HG02970 (cell line): Measurements from ENCODE around the gene SNX21.
A peak's percentile ranks its signal among the peaks of the same experiment; 100 is the strongest.
"Not testable (repeated sequence)": the region's sequence is repeated elsewhere in the genome, so short reads cannot be mapped to it uniquely, and the experiment has no call there.

ENCODE experiments used
- ATAC-seq: cut with Tn5 transposase; IDR thresholded peaks from one replicate; pipeline ENCODE4 v1.9.1; 2021; ENCODE audit warnings: mild to moderate bottlenecking, moderate library complexity, moderate number of reproducible peaks; ENCODE audit not compliant: unreplicated experiment, low FRiP score

Gene SNX21, protein sequence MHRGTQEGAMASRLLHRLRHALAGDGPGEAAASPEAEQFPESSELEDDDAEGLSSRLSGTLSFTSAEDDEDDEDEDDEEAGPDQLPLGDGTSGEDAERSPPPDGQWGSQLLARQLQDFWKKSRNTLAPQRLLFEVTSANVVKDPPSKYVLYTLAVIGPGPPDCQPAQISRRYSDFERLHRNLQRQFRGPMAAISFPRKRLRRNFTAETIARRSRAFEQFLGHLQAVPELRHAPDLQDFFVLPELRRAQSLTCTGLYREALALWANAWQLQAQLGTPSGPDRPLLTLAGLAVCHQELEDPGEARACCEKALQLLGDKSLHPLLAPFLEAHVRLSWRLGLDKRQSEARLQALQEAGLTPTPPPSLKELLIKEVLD

DNA sequence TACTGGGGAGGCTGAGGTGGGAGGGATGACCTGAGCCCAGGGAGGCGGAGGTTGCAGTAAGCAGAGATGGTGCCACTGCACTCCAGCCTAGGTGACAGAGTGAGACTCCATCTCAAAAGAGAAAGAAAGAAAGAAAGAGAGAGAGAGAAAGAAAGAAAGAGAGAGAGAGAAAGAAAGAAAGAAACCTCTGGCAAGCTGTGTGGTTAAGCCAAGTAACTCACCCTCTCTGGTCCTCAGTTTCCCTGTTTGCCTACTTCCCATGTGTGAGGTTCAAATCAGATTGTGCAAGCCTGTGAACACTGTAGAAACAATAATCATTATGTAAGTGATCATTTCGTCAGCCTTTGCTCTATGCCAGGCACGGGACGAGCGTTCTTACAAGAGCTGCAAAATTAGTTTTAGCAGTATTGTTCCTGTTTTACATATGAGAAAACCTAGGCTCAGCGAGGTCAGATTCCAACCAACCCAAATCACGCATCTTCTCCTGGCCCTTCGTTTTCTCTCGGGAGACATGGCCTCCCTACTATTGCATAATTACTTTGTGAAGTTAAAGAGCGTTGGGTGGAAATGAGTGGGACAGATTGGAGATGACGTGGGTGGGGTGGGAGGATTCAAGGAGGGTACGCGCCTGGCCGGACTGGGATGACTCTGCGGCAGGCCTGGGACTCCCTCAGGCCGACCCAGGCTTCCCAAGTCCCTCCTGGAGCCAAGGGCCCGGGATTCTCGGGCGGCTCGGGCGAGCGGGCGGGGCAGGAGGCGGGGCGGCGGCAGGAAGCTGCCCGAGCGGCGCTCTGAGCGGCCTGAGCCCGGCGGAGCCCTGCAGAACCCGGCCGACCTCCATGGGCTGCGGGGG is at the start of gene SNX21:
Gene SNX21, plus strand, starts transcription at position 770 of the 853 bp plus-strand sequence. CDS start 121 bp downstream, outside the sequence.
- no peak for ATAC-seq

DNA sequence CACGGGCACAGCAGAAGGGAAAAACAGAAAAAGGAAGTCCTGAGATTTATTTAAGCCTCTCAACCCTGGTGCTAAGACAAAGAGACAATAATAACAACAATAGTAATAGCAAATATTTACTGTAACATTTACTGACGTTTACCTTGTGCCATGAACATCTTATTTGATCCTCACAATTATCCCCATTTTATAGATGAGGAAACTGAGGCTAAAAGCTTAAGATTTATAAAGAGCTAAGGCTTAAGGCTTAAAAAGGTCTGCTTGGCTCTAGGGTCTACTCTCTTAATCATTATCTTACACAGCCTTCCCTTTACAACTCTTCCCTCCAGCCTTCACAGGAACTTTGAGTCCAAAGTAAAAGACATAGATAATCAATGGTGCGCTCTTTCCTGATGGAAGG is 45.2 kb upstream of the SNX21 start:
- ATAC-seq: no peak

DNA sequence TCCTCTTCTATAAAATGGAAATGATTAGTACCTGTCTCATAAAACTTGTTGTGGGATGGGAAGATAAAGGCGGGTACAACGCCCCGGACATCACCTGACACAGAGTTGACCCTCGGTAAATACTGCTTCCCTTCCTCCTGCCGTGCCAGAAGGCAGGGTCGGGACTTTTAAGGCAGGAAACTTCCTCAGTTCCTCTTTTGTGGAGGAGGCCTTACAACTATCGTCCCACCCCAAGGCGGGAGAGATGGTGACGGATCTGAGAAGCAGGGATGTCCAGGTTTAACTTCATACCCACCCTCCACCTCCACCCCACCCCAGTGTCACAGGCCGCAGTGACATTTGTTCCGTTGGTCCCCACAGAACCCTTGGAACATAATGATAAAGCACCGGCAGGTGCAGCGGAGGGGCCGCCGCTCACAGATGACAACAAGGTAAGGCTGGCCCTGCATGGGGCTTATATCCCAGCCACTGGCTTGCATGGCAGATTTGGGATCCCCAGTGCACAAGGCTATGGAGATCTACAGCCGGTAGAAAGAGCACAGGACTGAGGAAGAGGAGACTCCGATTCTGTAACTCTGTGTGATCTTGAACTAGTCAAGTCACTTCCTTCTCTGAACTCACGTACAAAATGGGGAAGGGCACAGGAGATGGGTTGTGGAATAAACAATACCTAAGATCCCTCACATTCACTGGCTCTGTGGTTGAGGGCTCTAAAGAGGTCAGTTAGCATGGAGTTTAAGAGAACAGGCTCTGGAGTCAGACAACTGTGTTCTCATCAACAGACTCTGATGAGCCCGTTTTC is 41.1 kb upstream of the SNX21 start:
- no peak for ATAC-seq

DNA sequence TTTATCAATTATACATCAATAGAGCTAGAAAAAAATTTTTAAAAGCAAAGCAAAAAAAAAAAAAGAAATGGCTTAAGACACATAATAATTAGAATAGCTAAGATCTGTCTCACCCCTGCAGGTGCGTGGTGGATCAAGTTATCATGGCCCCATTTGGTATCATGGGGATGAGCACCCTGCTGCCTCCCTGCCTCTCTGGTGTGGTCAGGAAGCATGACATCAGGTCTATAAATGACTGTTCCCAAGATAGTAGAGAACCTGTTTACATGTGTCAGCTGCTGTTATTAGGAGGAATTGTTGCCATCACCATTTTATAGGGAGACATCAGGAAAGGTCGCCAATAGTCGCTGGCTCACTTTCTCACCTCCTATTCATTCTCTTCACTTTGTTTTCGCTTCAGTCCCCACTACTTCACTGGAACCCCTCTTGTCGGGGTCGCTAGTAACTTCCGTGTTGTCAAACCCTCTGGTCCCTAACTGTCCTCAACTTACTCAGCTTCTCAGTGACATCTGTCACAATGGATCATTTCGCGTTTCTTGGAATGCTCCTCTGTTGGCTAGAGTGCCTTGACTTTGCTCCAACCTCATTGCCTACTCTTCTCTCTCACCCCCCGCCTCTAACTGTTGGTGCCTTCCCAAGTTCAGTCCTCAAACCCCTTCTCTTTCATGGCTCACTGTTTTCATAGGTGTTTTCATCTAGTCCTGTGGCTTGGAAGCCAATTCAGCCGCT is 37.1 kb upstream of the SNX21 start:
- no peak for ATAC-seq

DNA sequence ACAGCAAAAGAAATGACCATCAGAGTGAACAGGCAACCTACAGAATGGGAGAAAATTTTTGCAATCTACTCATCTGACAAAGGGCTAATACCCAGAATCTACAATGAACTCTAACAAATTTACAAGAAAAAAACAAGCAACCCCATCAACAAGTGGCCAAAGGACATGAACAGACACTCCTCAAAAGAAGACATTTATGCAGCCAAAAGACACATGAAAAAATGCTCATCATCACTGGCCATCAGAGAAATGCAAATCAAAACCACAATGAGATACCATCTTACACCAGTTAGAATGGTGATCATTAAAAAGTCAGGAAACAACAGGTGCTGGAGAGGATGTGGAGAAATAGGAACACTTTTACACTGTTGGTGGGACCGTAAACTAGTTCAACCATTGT is 36.1 kb upstream of the SNX21 start:
- ATAC-seq: not testable (repeated sequence)

DNA sequence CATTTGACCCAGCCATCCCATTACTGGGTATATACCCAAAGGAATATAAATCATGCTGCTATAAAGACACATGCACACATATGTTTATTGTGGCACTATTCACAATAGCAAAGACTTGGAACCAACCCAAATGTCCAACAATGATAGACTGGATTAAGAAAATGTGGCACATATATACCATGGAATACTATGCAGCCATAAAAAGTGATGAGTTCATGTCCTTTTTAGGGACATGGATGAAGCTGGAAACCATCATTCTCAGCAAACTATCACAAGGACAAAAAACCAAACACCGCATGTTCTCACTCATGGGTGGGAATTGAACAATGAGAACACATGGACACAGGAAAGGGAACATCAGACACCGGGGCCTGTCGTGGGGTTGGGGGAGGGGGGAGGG is 35.6 kb upstream of the SNX21 start:
- not testable (repeated sequence) for ATAC-seq

DNA sequence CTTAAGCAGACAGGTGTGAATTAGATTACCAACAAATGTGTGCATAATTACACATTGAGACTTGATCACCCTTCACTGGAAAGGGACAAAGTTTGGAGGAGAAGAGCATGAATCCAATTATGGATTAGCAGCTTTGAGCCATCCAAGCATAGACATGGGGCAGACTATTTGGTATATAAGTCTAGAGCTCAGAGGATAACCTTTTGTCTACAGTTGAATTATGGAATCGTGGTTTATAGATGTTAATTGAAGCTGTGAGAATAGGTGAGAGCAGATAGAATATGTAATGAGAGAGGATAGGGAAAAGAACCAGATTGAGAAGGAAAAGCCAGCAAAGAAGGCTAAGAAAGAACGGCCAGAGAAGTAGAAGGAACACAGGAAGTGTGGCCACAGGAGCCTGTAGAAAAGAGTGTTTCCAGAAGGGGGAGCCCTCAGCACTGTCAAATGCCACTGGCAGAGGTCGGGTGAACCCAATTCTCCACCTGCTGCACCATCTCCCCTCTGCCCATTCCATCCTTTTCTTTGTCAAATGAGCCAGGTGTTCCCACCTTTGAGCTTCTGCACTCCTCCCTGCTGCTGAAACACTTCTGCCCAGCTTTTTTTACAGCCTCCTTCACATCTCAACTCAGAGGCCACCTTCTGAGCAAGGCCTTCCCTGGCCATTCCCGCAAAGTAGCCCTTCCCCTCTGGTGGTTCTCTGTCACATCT is 34.5 kb upstream of the SNX21 start:
- no peak for ATAC-seq

DNA sequence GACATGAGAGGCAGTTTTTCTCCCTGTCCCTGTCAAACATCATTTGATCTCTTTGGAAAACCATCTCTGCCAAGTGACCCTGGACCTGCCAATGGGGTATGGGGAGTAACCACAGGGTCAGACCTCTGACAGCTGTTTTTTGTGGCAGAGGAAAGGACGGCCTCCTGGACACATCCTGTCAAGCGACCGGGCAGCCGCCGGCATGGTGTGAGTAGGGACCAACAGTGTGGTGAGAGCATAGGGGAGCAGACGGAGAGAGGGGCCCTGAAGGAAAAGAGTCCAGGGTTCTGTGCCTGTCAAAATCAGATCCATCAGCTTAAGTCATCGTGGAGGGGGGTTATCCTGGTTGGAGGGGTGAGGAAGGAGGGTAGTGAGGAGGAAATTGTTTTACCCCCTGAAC is 31.7 kb upstream of the SNX21 start:
- no peak for ATAC-seq

DNA sequence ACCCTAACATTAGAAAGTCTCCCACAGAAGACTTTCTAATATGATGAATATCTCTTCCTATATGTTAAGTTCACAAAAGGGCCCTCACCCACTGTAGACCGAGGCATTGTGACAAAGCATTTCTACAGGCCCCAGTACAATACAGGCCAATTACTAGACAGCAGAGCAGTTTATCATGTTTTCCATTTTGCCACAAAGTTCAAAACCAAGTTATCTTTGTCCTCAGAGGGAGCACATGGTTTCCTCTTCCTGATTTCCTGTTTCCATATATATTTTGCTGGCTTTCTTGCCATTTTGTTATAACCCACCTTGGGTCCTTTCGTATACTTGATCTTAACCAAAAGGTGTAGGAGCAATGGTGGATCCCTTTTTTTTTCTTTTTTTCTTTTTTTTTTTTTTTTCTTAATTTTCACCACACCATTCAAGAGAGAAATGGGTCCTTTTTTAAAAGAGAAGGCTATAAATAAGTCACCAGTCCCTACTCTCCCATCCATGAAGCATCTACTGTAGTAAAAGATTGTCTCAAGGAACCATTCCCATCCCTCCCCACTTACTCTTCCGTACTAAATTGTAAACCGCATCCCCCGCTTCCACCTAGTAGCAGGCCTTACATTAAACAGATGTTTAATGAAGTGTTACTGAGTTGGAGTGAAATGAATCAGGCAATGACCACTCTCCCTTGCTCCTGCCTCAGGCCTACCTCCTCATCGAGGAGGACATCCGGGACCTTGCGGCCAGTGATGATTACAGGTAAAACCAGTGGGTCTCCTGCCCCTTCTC is 23.2 kb upstream of the SNX21 start:
- ATAC-seq: no peak

DNA sequence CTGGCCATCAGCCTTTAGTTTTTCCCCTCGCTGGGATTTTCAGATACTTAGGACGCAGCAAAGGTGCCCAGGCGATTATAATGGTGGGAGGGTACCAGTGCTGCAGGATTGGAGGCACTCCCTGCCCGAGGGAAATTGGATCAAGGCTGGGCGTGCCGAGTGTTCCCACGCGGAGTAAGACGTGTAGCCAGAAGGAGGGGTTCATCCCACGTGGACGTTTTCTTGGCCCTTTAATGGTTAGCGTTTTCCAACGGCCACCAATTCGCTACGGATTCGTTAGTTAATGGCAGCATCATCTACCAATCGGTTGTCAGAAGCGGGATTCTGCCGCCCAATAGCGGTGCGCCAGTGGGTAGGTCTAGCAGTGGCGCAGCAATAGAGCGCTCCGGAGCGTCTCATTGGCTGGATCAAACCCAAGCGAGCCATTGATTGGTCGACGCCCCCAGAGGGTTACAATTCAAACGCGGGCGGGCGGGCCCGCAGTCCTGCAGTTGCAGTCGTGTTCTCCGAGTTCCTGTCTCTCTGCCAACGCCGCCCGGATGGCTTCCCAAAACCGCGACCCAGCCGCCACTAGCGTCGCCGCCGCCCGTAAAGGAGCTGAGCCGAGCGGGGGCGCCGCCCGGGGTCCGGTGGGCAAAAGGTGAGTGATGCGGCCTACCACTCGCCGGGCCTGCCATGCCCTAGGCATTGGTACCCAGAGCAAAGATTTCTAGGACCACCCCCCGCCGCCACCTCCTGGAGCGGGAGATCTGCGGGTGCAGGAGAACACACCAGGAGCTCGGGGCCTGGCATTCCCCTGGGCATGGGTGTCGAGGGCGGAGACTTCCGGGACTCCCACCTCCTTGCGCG is 21.2 kb upstream of the SNX21 start, which contains the start of gene UBE2C:
Gene UBE2C, plus strand, starts transcription at position 488 of the 849 bp plus-strand sequence. Its CDS starts 52 bp downstream, at position 540.
- peak; percentile 91 for ATAC-seq

DNA sequence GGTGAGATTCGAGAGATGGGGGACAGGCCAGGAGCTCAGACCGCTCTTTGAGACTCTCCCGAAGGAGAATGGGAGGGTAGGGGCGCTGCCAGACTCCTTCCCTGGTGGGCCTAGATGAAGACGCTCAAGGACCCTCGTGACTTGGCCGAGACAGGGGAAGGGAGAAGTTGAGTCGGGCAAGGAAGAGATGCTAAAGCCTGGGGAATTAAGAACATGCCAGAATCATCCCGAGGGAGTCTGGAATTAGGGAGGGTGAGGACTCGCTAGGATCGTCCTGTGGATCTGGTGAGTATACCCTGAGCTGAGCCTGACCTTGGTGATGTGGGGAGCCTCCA is 20.6 kb upstream of the SNX21 start:
- no peak for ATAC-seq

DNA sequence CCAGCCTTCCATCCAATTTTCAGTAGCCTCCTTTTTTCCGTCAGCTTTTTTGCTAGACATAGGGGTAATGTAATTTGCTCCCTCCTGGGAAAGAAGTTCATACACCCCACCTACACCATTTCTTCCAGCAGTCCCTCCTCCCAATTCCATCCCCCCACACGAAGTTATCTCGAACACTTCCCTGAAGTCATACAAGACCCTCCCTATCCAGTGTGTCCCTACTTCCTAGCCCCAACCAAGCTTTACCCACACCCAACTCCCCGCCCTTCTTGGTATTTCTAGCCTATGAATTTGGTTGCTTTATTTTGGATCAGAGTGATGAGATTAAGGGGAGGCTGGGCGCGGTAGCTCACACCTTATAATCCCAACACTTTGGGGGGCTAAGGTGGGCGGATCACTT is 20.1 kb upstream of the SNX21 start:
- ATAC-seq: no peak

DNA sequence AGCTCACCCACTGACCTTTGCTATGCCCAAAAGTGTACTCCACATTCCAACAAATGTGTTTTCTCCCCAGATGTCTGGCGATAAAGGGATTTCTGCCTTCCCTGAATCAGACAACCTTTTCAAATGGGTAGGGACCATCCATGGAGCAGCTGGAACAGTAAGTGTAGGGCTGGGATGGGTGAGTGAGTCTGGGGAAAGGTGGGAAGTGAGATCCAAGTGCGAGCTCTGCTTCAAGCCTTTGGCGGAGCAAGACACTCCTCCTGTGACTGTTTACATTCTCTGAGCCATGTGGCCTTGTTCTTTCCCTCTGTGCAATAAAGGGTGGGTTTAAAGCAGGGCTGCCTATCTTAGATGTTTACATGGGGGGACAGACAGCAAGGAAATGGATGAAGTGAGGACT is 19.3 kb upstream of the SNX21 start:
- no peak for ATAC-seq

DNA sequence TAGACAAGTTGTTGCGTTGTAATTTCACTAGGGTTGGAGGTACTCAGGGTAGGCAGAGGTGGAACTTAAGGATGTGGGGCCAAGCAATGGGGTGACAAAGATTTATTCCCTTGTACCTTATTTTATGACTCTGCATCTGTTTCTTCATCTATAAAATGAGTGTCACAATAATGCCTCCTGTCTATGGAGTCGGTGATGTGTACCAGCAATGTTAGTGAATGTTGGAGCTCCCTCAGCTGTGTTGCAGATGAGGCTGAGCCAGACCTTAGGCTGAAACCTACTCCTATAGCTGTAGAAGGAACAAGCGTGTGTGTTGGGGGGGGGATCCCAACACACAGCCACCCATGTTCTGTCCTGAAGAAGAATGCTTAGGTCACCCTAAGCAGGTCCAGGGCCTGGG is 16.6 kb upstream of the SNX21 start:
- ATAC-seq: no peak

DNA sequence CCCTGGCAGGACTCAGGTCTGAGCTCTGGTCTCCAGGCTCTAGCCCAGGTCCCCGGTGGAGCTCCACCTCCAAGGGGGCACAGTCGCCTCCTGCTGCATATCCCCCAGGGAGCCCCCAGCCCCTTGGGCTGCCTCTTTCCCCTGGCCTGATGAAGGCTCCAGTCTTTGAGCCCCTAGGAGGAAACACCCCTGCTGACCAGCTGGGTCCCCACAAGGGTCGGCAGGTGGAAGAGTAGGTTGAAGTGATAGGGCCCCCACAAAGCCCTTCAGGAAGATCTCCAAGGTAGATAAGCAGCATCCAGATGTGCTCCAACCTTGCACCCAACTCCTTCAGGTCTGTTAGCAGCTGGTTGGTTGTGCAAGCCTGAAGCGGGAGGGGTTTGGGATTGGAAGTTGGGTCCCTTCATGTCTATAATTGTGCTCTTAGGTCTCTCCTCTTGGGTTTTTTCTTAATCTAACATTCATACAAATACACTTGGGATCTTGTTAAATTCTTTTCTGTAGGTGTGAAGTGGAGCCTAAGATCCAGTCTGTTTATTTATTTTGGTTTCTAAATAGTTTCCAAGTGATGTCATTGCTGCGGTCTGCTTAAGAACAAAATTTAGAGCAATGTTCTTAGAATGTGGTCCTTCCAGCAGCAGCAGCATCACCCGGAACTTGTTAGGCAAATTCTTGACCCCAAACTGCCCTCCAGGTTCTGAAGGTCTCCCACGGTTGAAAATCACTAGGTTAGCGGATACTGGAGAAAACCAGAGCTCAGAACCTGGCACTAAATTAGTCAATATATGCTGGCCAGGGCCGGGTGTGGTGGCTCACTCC is 16.0 kb upstream of the SNX21 start:
- ATAC-seq: no peak

DNA sequence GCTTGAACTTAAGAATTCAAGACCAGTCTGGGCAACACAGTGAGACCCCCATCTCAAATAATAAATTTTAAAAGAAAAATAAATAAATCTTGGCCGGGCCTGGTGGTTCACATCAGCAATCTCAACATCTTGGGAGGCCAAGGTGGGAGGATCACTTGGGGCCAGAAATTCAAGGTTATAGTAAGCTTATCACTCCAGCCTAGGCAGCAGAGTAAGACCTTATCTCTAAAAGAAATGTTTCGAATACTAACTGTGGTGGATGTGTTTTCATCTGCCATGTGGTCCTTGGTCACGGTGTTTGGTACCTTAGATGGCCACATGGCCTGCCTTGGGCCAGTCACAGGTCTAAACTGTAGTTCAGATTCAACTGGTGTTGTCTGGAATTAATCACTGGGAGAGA is 15.4 kb upstream of the SNX21 start:
- no peak for ATAC-seq

DNA sequence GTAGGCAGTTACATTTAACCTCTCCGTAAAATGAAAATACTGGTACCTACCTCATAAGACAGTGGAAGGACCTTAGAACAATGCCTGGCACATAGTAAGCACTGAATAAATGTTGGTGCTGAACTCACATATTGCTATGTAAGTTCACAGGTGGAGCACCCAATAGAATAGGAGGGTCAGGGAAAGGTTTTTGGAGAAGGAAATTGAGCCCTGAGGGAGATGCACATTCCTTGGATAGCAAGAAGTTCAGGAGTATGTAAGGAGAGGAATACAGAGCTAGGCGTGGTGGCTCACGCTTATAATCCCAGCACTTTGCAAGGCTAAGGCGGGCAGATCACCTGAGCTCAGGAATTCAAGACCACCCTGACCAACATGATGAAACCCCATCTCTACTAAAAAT is 14.1 kb upstream of the SNX21 start:
- ATAC-seq: no peak
